22Rv1 (cell line): ENCODE results near the gene SEPTIN1.

Source experiments
- CTCF ChIP-seq: fragments of 450-650 bp; IDR thresholded peaks from 2 replicates; pipeline ENCODE4 v1.5.1; 2017; ENCODE audit warnings: mild to moderate bottlenecking
- ZFX ChIP-seq: fragments of 450-650 bp; IDR thresholded peaks from 2 replicates; pipeline ENCODE4 v1.6.1; 2017; ENCODE audit warnings: antibody characterized with exemption, borderline replicate concordance

- TF ChIP-seq CTCF: no peak
- no peak for TF ChIP-seq ZFX
These were observed 34.2 kb downstream of the SEPTIN1 start for GRCh38 chr16:30348113-30348512.
